GM19351 (cell line): Measurements from ENCODE around the gene COP1.

ENCODE experiments used
- ATAC-seq: cut with Tn5 transposase; IDR thresholded peaks from one replicate; pipeline ENCODE4 v1.9.1; 2021; ENCODE audit warnings: mild to moderate bottlenecking, moderate library complexity; ENCODE audit not compliant: unreplicated experiment

COP1 gene

GRCh38 chr1:175978476-175978875, 228.6 kb downstream of the COP1 start:
- ATAC-seq = no peak

GRCh38 chr1:175976865-175977642, 230.0 kb downstream of the COP1 start:
- no peak for ATAC-seq

GRCh38 chr1:175969231-175969630, 237.9 kb downstream of the COP1 start:
- ATAC-seq = no peak

GRCh38 chr1:175968486-175969172, 238.5 kb downstream of the COP1 start:
- ATAC-seq = no peak

DNA sequence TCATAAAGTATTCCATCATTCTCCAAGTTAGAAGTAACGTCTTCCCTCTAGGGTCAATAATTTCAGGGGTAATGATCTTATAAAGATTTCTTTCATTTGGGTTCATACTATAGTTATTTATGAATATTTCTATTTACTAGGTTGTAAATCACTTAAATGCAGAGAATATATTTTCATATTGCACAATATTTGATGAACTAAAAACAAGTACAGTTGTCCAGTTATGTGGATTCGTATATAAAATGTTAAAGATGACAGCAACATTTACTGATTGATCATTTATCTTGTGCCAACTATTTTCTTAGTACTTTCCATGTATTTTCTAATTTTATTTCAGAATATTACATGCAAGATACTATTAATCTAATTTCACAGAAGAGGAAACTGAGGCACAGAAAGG, 243.3 kb downstream of the COP1 start:
- no peak for ATAC-seq

DNA sequence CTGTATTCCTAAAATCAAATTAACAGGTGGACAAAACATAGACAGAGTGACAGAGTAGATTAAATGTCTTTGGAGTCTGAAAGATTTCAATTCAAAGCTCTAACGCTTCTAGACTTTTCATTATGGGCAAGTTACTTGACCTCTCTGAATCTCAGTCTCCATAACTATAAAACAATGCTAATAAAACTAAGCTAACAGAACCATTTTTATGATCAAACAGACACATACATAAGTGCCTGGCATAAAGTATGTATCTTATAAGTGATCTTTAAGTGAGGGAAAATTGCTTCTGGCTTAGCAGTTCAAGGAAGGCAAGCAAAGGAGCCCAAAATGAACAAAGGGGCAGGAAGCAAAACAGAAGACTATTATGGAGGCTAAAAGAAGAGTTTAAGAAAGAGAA, 246.9 kb downstream of the COP1 start:
- no peak for ATAC-seq

DNA sequence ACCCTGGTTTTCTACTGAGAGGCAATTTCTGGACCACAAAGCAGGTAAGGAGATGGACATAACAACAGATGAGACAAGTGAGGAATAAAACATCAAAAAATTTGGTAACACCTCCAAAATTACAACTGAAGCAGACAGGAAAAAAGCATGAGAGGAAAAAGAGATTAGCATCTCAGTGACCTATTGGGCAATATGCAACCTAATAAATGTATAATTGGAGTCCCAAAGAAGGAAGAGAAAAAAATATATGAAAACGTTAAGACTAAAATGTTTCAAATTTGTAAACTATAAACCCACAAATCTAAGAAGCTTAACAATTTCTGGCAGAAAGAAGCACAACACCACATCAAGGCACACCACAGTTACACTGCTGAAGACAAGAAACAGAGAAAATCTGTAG, 255.5 kb downstream of the COP1 start:
- no peak for ATAC-seq

- ATAC-seq = no peak
Observed at GRCh38 chr1:175947771-175948170, 259.3 kb downstream of the COP1 start.

DNA sequence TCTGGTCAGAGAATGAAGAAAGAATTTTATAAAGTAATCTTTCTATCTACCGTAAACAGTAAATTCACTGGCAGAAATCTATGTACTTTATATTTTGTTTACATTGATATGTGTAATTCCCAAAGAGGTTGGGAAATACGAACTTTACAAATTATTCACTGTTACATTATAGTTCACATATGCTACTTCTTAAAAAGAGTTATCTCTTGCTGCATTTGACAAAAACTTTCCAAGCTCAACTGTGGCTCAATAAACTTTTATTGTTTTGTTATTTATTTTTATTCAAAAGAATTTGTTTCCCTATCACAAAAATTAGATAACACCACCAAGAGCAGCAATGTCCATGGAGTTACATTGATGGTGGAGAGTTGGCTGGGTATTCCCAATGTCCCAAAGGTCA, 262.5 kb downstream of the COP1 start:
- no peak for ATAC-seq

DNA sequence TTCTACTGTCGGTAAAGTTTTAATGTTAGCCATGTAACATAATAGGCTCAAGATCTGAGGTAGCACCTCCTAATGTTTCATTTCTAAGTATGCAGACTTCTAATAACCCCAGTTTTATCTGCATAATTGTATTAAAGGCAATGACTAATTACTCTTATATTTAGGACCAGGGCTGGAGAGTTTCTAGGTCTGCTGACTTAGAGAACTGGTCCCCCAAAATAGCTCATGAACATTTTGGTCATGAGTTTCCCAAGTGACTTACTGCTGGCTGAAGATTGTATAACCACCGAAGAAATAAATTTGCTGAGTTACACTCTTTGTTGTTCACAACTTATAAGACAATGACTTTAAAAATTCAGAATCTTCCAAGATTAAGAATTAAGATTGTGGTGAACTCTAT, 265.9 kb downstream of the COP1 start:
- ATAC-seq = no peak

DNA sequence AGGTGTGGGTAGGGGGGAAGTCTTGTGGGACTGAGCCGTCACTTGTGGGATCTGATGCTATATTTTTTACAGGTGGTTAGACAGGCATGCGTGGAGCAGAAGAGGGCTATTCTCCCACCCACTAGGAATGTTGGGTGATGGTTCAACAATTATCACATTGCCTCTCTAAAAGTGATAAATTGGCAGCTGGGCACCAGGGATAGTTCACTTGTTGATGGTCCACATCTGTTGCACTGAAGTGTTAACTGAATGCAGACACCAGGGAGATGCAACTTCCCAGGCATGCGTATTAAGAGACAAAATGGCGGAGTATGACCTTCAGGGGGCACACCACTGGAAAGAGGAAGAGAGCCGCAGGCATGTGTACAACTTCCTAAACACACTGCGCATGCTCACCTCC, 270.4 kb downstream of the COP1 start:
- ATAC-seq = no peak

DNA sequence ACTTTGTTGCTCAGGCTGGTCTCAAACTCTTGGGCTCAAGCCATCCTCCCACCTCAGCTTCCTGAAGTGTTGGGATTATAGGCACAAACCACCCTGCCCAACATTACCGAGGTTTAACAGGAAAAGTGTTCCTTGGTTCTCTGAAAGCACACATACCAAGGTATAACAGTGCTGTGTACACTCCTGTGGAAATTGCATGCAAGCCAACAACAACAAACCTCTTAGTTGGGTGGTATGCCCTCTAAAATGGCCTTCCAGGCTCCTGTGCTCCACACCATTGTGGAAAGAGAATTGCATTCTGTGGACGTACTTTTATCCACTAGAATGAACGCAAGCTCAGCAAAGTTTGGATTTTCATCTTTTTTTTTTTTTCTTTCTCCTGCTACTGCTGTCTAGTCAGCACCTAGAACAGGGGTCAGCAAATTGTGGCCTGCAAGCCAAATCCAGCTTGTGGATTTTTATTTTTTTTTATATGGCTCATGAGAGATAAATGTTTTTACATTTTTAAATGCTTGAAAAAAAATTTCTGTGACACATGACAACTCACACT, 271.4 kb downstream of the COP1 start:
- no peak for ATAC-seq

GRCh38 chr1:175935166-175935565, 271.9 kb downstream of the COP1 start:
- no peak for ATAC-seq

DNA sequence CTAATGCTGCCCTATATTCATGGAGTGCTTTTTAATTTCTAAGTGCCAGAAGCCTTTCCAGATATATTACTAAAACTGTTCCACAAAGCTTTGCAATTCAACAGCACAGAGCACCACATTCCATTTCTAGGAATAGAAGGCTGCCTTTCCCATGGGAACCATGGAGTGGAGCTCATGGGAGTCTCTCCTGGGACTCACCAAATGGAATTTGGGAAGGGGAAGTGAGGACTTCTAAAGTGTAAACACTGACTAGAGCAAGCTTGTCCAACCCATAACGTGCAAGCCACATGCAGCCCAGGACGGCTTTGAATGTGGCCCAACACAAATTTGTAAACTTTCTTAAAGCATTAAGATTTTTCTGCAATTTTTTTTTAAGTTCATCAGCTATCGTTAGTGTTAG, 273.3 kb downstream of the COP1 start:
- no peak for ATAC-seq

- ATAC-seq = no peak
Observed at GRCh38 chr1:175927944-175928343, 279.1 kb downstream of the COP1 start.

DNA sequence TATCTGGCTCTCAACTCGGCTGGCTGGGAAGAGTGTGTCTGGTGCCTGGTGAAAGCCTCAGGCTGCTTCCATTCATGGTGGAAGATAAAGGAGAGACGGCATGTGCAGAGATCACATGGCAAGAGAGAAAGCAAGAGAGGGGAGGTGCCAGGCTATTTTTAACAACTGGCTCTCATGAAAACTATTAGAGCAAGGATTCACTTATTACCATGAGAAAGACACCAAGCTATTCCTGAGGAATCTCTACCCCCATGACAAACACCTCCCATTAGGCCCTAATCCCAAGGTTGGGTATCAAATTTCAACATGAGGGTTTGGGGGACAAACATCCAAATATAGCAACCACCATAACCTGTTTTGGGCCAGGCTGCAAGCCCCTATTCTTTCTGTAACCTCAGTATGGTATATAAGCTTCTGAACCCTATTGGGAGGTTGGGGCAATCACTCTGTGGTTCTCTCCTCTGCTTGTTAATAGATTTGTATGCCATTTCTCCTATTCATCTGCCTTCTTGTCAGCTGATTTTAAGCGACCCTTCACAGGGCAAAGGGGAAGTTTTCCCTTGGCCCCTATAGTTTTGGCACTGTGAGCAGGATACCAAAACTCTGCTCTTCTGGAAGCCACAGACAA, 284.7 kb downstream of the COP1 start:
- no peak for ATAC-seq

DNA sequence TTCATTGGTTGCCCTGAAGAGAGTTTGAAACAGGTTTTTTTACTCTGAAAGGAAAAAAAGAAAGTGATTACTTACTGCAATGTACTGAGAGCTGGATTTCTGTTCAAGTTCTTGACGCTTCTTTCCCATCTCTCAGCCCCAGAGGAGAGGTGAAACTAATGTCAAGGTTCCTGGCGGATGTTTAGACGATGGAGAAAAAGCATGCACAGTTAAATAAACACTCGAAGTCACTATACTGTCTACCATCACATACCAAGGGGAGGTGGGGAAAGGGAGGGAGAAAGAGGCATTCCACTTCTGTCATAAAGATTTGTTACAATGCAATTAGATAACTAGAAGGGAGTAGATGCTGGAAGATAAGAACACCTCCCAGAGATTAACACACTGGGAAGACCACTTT, 286.7 kb downstream of the COP1 start:
- ATAC-seq = no peak

DNA sequence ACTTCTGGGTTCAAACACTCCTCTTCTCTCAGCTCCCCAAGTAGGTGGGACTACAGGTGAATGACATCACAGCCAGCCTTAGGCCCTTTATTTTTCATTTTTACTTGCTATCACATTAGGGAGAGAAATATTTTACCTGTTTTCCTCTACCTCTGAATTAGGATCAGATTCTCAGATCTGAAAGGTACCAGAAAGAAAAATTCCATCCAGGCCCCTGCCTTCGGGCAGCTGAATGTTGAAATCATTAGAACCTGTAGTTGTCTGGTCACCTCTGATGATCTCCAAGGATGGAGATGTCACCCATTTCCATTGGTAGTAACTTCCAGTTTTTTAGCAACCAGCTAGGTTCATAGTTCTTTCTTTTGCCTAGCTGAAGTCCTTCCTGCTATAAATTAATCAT, 288.1 kb downstream of the COP1 start:
- ATAC-seq = no peak

- no peak for ATAC-seq
Observed at GRCh38 chr1:175918364-175918801, 288.7 kb downstream of the COP1 start.

- ATAC-seq = no peak
Observed at GRCh38 chr1:175914115-175914514, 293.0 kb downstream of the COP1 start.

DNA sequence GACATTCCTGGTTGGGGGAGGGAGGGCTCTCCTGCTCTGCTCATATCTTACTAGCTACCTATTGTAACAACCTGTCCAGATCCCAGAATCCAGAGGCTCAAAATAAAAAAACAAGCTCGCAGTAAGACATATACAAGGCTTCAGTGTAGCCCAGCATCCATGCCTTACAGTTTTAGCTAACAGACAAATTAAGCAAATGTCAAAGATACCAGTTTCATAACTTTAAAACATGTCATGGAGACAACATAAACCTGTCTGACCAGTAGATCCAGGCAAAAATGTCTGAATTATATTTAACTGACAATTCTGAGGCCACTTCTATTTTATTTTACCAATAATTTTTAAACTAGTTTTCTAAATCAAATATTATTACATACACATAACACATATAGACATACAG, 295.9 kb downstream of the COP1 start:
- ATAC-seq = no peak

DNA sequence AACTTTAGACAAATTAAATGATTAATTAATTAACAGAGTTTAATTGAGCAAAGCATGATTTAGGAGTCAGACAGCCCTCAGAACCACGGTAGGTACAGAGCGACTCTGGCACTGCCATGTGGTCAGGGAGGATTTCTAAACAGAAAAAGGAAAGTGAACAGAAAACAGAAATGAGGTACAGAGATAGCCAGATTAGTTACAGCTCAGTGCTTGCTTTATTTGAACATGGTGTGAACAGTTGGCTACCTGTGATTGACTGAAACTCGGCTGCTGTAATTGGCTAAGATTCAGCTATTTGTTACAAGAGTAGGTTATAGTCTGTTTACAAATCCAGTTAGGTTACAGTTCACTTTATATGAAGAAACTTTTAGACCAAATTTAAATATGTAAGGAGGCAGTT, 300.7 kb downstream of the COP1 start:
- no peak for ATAC-seq
